Stimulated activated CD4-positive, alpha-beta T cell treated with anti-CD3 and anti-CD28 coated beads, TNF-alpha, amount 100 ng/mL, for 24 hours (primary cell): ENCODE data around the gene ASAP3.

Experiments
- DNase-seq, 3 experiments: peaks; one replicate each; pipeline ENCODE4 v3.0.0-alpha.2; 2020; ENCODE audit warnings: low read depth in 3 of 3

ASAP3 gene

GRCh38 chr1:23449306-23449705 lies 34.7 kb downstream of the ASAP3 start:
- no peak for DNase-seq

DNA sequence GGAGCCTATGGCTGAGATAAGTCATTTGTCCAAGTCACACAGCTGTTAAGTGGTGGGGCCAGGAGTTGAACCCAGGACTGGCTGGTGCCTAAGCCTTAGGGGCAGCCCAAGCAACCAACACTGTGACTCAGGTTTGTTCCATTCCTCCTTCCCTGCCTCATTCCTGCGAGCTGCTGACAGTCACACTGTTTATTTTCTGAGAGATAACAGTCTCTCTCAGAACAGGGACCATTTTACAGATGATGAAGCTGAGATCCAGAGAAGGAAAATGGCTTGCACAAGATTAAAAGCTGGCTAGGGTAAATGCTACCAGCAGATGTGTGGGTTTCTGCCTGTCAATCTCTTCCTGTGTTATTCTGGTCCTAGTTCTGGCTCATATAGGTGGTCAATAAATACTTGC lies 35.1 kb downstream of the ASAP3 start:
- no peak for DNase-seq

DNA sequence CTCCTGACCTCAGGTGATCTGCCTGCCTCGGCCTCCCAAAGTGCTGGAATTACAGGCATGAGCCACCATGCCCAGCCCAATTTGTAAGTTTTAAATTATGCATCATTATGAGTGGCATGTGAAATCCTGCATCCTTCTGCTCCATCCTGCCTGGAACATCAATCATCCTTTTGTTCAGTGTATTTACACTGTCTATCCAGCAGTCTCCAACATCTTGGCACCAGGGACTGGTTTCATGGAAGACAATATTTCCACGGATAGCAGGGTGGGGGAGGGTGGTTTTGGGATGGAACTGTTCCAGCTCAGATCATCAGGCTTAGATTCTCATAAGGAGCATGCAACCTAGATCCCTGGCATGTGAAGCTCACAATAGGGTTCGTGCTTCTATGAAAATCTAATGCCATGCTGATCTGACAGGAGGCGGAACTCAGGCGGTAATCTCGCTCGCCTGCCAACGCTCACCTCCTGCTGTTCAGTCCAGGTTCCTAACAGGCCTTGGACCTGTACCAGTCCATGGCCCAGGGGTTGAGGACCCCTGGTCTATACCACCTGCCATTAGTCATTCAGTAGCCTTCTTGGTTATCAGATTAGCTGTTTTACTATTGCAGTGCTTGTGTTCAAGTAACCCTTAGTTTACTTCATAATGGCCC lies 37.2 kb downstream of the ASAP3 start:
- no peak for DNase-seq

- DNase-seq, result no peak
These were observed 39.2 kb downstream of the ASAP3 start for GRCh38 chr1:23444596-23445390.

DNA sequence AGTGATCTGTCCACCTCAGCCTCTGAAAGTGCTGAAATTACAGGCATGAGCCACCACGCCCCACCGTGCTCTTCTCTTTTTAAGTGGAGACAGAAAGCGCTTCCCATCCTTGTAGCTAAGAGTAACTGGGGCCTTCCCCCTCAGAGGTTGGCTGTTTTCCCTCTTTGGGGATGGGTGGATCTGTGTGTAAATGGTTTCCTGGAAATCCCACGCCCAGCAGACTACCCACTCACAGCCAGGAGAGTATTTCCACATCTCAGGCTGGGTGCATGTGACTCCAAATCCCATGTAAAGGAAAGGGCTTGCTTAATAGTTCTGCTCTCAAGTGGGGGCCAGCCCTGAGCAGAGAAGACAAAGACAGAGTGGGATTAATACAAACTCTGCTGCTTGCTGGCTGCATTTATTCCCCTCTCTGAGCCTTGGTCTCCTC lies 39.9 kb downstream of the ASAP3 start:
- no peak for DNase-seq

GRCh38 chr1:23442751-23443150 lies 41.2 kb downstream of the ASAP3 start:
- no peak for DNase-seq

DNA sequence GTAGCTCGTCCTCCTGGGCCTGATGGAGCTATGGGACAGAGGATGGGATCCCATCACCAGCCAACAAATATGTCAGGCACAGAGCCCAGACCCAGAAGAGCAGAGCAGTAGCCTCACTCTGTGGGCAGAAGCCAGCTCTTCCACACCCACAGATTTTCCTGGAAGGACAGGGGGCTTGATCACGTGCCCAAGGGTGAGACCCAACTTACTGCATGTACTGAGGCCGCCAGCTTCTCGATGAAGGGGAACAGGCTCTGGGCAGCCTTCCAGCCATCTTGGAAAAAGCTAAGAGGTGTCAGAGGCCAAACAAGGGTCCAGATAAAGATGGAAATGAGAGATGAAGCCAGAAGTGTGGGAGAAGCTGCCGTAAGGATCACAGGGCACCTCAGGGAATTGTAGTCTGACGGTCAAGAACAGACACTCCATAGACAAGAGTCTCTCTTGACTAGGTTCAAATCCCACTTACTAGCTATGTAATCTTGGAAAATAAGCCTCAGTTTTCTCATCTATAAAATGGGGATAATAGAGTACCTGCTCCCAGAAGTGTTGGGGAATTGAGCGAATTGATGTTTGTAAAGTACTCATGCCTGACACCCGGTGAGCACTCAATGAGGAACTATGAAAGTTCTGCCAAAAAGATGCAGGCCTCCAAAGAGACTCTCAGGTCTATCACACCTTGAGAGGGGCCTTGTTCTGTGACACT lies 42.4 kb downstream of the ASAP3 start:
- no peak for DNase-seq

GRCh38 chr1:23438545-23438944 lies 45.4 kb downstream of the ASAP3 start:
- no peak for DNase-seq

DNA sequence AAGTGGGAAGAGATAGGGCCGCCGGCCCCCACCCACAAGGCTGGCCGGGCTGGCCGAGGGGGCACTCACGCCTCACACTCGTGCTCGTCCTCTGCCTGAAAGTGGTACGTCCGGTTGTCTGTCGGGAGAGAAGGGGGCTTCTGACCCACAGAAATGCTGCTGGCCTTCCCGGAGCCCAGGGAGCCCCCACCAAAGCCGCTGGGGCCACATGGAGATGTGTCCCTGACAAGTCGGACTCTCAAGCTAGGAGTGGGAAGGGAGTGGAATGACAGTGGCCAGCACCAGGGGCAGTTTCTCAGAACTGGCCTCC lies 46.7 kb downstream of the ASAP3 start:
- DNase-seq, result no peak

DNA sequence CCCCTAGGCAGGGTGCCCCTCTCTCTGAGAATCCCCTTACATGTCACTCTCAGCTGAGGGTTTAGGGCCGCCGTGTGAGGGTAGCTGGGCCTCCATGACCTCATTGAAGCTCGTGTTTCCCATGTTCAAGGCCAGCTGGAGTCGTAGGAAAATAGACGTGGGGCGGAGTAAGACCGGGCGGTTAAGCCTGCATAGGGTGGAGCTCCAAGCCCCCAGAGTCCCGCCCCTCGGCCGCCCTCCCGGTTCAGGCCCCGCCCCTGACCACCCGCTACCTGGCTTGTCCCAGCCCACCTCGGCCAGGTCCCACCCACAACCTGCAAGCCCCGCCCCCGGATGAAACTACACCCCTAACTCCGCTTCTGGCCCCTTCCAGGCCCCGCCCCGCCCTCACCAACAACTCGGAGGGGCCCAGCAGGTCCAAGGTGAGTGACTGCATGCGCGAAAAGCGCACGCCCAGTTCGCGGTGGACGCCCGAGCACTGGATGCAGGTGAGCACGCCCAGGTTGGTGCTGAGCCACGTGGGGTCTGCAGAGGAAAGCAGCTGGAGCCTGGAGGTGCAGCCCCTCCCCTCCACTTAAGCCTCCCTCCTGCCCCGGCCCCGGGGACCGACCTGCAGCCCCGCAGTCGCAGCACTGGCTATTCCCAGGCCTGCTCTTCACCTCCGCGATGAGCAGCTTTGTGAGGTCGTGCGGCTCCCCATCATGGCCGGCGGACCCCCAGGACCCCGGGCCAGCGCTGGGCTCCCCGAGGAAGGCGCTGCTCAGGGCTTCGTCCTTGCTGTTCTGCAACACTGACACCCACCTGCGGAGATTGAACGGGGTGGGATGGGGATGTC lies 47.2 kb downstream of the ASAP3 start:
- peak in 1 of 3 experiments; percentile 38 for DNase-seq

DNA sequence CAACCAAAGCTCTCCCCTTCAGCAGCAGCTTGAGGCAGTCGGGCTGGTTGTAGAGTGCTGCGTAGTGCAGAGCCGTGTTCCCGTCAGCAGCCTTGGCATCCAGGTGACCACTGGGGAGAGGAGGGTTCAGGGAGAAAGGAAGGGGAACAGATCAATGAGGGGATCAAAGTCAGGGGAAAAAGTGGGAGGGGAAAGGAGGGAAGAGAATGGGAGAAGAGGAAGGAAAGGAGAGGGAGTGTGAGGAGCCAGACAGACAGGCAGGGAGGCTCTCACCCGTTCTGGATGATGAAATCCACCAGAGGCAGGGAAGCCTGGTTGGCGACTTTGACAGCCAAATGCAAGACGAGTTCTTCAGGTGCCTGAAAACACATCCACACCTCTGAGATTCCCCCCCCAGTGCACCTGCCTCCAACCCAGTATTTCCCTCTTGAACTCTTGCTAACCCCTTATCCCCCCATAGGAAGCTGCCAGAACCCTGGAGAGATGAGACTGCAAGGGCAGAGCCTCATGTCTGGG lies 49.7 kb downstream of the ASAP3 start:
- DNase-seq, result no peak

- DNase-seq, result no peak
These were observed 50.9 kb downstream of the ASAP3 start for GRCh38 chr1:23433122-23433521.

DNA sequence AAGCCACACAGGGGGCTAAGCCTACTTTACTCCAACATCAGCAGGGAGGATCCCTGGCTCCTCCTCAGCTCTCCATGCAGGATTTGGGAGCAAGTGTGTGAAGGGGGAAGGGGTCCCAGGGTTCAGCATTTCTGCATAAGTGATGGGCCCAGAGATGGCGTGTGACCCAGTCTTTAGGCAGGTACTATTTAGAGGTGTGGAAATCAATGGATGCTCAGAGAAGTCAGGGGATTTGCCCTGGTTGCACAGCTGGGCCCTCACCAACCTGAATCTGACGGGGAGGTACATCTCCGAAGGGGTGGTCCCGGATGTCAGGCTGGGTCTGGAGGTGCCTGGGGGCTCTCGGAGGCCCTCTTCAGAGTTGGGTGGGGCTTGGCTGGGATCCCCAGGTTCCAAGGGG lies 52.5 kb downstream of the ASAP3 start:
- DNase-seq, result no peak

GRCh38 chr1:23430803-23431202 lies 53.2 kb downstream of the ASAP3 start:
- DNase-seq, result no peak

DNA sequence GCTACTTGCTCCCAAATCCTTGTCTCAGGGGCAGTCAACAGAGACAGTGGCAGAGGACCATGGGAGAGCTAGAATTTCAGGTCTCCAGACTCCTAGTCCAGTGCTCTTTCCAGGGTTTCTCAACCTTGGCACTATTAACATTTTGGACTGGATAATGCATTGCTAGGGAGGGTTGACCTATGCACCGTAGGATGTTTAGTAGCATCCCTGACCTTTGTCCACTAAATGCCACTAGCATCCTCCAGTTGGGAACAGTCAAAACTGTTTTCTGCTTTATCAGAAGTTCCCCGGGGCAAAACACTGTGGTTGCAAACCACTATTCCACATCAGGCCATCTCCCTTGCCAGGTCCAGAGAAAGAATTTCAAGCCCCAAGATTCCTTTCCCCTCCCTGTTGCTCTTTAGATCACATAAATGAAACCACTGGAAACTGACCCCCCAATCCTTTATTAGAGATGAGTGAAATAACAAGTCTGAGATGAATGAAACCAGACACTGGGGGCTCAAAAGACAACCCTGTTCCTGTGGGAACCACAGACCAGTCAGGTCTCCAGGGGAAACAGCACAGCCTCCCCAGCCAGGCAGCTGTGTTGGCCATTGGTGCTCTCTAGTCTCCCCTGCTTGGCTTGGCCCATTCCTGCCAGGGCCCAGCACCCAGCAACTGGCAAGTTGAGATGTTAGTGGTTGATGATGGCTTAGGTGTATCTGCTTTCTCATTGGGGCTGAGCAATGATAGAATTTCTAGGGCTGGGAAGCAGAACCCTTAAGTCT lies 55.7 kb downstream of the ASAP3 start:
- no peak for DNase-seq

GRCh38 chr1:23427550-23427949 lies 56.4 kb downstream of the ASAP3 start:
- DNase-seq, result no peak

DNA sequence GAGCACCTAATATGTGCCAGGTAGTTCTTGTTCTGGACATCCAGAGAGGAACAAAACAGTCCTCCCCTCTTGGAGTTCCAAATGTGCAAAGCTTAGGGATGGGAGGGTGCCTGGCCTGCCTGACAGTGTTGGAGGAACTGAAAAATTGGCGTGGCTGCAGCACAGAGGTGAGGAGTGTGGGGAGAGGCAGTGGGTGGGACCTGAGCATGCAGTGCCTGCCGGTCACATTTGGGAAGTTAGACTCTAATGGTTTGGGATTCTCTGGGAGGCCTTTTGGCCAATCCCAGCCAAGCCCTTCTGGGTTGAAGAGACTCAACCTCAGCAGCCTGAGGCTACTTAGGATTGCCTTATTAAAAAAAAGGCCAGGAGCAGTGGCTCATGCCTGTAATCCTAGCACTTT lies 57.2 kb downstream of the ASAP3 start:
- DNase-seq, result no peak

- no peak for DNase-seq
These were observed 58.8 kb downstream of the ASAP3 start for GRCh38 chr1:23425193-23425494.

DNA sequence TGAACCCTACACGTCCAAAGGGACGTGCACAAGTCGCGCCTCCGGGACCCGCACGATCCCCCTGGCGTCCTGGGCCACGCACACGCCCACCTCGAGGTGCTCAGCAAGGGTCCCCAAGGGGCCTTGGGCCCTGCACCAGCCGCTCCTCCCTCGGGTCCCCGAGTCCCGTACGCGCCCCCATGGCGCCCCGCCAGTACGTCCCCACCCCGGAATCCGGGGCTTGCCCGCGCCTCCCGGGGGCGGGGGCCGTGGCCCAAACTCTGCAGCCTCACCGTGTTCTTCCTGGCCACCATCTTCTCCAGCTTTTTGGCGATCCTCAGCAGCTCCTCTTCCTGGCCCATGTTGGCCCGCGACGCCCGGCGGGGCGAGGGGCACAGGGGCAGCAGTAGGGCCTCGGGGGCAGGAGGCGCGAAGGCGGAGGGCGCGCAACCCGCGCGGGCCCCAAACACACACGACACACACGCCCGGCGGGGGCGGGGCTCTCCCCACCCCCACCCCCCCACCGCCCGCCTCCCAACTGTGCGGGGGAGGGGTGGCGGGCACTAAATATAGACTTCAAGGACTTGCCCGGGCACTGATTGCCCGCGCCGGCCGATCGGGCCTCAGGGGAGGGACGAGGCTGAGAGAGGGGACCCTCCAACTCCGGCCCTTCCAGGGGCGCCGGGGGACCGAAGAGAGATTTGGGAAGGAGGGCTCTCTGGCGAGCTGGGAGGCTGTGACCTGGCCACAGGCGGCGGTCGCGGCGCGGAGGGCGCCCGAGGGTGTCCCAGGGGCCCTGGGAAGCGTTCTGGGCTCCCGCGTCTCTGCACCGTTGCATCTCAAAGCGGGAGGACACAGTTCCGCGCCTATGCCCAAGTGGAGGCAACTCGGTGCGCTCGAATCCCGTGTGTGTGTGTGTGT lies 59.4 kb downstream of the ASAP3 start, which contains the start of gene TCEA3:
Gene TCEA3, minus strand, starts transcription at position 456 of the 900 bp plus-strand sequence. Its CDS starts 115 bp downstream, at position 341.
- peak in 1 of 3 experiments; percentile 21 for DNase-seq
